Cardiac muscle cell (in vitro differentiated cells and primary cell): Measurements from ENCODE around the gene ARHGAP26. TPM values are rescaled to one million over a fixed set of nuclear protein-coding genes. Genes with fewer than 3 reads are reported as not detected.

Experiments
- DNase-seq, 2 donors: peaks; one replicate each; pipeline versions ENCODE4 v3.0.0 to v3.0.0-alpha.2; 2010 to 2017; ENCODE audit warnings: low read depth in 1 of 2, low spot score in 1 of 2
- H3K27ac ChIP-seq: fragments of 200-600 bp; sonication (generic); 2 replicates; pipeline ENCODE4 v1.5.1; 2016
- H3K27me3 ChIP-seq: fragments of 200-600 bp; sonication (generic); 2 replicates; pipeline ENCODE4 v1.6.0; 2016; ENCODE audit warnings: control low read depth
- H3K36me3 ChIP-seq: fragments of 200-600 bp; sonication (generic); 2 replicates; pipeline ENCODE4 v1.5.1; 2016; ENCODE audit warnings: control low read depth
- H3K4me1 ChIP-seq: fragments of 200-600 bp; sonication (generic); 2 replicates; pipeline ENCODE4 v1.8.1; 2017; ENCODE audit warnings: low read depth, mild to moderate bottlenecking, mixed run types
- H3K4me3 ChIP-seq: fragments of 200-600 bp; sonication (generic); 2 replicates; pipeline ENCODE4 v1.5.1; 2016; ENCODE audit warnings: mild to moderate bottlenecking
- H3K9me3 ChIP-seq: fragments of 200-600 bp; sonication (generic); 2 replicates; pipeline ENCODE4 v1.5.1; 2017; ENCODE audit warnings: low read depth, mild to moderate bottlenecking, control low read depth
- polyA plus RNA-seq: library from polyadenylated mRNA; unstranded; fragments of >200 nt; fragmentation: Nextera tagmentation; extraction: Ambion mirVana; gene quantifications from 2 replicates; pipeline ENCODE4 v1.2.1, GENCODE V29; 2016
- total RNA-seq: library from RNA; depleted of rRNA; stranded (reverse); fragments of >200 nt; gene quantifications from 2 replicates; pipeline ENCODE4 v1.2.3, GENCODE V29; 2016
- TF ChIP-seq, protein P1 (sequence below): IDR thresholded peaks from 2 replicates; pipeline ENCODE4 v1.5.1; 2012; ENCODE audit warnings: low read depth, mild to moderate bottlenecking, low read length

The ARHGAP26 gene
- total and polyA plus RNA-seq, 2 experiments from 2014 or later, result 12.7 to 16.2 TPM

DNA sequence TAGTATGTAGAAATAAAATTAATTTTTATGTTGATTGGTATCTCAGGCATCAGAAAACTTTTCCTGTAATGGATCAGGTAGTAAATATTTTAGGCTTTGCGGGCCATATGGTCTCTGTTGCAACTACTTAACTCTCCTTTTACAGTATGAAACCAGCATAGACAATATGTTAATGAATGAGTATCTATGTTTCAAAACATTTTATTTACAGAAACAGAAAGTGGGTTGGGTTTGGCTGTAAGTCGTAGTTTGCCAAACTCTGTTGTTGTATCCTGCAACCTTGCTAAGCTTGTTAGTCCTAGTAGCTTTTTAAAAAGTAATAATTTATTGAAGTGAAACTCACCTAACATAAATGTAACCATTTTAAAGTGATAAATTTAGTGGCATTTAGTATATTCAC lies 501.3 kb downstream of the ARHGAP26 start:
- Histone ChIP-seq H3K27me3 (no peaks in the 10 kb centered on the region), H3K4me3 (no peak overlapping the region), H3K4me1 (no peaks in the 10 kb centered on the region), H3K9me3 (no peaks in the 10 kb centered on the region), H3K36me3 (no peaks in the 10 kb centered on the region), H3K27ac (no peak overlapping the region)
- DNase-seq, result no peak
- TF ChIP-seq, protein P1, sequence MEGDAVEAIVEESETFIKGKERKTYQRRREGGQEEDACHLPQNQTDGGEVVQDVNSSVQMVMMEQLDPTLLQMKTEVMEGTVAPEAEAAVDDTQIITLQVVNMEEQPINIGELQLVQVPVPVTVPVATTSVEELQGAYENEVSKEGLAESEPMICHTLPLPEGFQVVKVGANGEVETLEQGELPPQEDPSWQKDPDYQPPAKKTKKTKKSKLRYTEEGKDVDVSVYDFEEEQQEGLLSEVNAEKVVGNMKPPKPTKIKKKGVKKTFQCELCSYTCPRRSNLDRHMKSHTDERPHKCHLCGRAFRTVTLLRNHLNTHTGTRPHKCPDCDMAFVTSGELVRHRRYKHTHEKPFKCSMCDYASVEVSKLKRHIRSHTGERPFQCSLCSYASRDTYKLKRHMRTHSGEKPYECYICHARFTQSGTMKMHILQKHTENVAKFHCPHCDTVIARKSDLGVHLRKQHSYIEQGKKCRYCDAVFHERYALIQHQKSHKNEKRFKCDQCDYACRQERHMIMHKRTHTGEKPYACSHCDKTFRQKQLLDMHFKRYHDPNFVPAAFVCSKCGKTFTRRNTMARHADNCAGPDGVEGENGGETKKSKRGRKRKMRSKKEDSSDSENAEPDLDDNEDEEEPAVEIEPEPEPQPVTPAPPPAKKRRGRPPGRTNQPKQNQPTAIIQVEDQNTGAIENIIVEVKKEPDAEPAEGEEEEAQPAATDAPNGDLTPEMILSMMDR, result no peak

- TF ChIP-seq, protein P1, result no peak
Observed at GRCh38 chr5:143274952-143275351, 504.8 kb downstream of the ARHGAP26 start.

GRCh38 chr5:143275512-143276363 lies 505.6 kb downstream of the ARHGAP26 start:
- TF ChIP-seq, protein P1, result no peak
- Histone ChIP-seq H3K27ac (no peak overlapping the region), H3K27me3 (no peaks in the 10 kb centered on the region), H3K36me3 (no peaks in the 10 kb centered on the region), H3K4me1 (no peaks in the 10 kb centered on the region), H3K4me3 (no peak overlapping the region), H3K9me3 (no peaks in the 10 kb centered on the region)
- DNase-seq, result no peak

More at GRCh38 chr5:143274952-143275351, 504.8 kb downstream of the ARHGAP26 start:
- Histone ChIP-seq H3K27me3 (no peaks in the 10 kb centered on the region), H3K36me3 (no peaks in the 10 kb centered on the region), H3K9me3 (no peaks in the 10 kb centered on the region), H3K27ac (no peak overlapping the region), H3K4me1 (no peaks in the 10 kb centered on the region), H3K4me3 (no peak overlapping the region)
- DNase-seq, result no peak

DNA sequence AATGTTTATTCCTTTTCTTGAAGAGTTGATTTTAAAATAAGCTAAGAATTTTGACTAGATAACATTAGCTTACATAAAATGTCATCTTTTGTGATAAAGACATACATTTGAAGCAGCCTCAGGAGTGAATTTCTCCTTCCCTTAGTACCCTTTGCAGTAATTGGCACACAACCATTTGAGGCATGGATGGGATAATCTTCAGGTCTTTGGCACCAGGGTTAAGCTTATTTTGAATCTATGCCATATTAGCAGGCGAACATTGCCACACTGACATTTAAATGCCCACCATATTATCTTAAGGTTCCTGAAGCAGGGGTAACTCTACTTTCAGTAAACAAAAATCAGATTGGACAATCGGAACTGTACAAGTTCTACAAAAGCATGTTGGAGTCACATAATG lies 507.4 kb downstream of the ARHGAP26 start:
- TF ChIP-seq, protein P1, result no peak

More for the DNA sequence above, 507.4 kb downstream of the ARHGAP26 start:
- no peaks in the 10 kb centered on the region for H3K36me3 ChIP-seq
- H3K9me3 ChIP-seq, result no peaks in the 10 kb centered on the region
- no peak overlapping the region for H3K4me3 ChIP-seq
- no peaks in the 10 kb centered on the region for H3K4me1 ChIP-seq
- no peak overlapping the region for H3K27ac ChIP-seq
- no peaks in the 10 kb centered on the region for H3K27me3 ChIP-seq
- no peak for DNase-seq

Other genes starting within 250 kb of the ARHGAP26 start
- 0.81 TPM in 1 of 2 replicates, not detected in the other for gene FGF1, start 84.3 kb upstream of the ARHGAP26 start, total RNA-seq
- gene FGF1, start 84.3 kb upstream of the ARHGAP26 start, polyA plus RNA-seq, result not detected in 2 replicates